GM21737 (cell line): ENCODE measurements around the gene BRD9.
"Not testable (repeated sequence)": the region's sequence is repeated elsewhere in the genome, so short reads cannot be mapped to it uniquely, and the experiment has no call there.

Experiments used
- ATAC-seq: cut with Tn5 transposase; IDR thresholded peaks from one replicate; pipeline ENCODE4 v1.9.1; 2021; ENCODE audit warnings: mild to moderate bottlenecking, moderate library complexity; ENCODE audit not compliant: unreplicated experiment

Gene BRD9

DNA sequence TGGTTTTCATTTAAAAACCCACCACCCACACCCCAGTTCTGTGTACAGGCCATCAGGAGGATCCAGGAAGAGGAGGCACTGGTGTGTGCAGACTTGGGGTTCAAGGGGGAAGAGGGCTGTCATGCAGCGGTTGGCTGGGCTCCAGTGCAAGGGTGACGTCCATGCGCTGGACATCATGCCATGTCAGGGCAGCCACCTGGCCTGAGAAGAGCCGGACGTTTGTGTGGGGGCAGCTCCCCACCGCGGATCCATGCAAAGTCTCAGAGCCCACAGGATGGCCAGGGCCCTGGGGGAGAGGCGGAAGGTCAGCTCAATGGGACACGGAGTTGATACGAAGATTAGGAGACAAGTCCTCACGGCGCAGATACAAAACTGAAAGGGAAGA is 11.1 kb downstream of the BRD9 start:
- ATAC-seq: no peak

DNA sequence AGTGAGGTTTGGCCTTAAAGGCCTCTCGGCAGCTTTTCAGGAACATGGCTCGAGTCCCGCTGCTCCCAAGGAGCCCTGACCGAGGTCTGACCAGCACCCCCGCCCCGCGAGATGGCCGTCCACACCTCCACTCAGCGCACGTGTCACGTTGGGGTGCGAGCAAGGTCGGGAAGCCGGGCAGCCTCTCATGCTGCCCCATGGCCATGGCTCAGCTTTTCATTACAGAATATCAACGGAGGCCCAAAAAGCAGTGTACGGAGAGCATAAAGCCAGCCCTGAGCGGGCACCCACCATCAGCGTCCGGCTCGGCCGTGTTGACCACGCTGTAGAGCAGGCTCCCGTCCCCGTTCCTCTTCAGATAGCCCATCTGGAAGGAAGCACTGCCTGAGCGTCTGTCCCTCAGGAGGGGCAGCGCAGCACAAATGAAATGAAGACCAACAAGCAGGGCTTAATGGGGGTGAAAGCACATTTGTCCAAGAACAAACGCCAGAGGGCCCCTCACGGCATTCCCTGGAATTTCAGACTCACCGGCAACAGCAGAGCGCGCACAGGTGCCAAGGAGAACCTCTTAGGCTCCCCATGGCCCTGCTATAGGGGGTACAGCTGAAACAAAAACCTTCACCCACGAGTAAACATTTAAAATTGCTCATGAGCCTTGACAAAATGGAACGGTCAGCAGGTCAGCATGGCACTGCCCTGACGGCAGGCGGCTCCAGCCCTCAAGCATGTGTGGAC is 11.6 kb downstream of the BRD9 start:
- no peak for ATAC-seq

DNA sequence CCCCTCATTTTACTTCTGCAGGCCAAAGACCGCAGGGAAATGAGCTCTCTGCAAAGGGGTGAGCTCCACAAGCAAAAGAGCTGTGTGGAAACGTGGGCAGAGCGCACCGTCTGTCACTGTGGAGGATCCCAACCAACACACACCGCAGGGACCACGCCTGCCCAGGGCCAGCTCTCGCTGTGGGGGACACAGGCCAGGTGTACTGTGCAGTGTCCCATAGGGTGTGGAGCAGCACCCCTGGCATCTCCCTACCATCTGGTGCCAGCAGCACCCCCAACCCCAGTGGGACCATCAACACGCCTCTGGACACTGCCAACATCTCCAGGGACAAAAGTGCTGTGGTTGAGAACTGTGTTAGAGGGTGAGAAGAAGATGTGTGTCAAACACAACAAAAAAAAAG is 13.9 kb downstream of the BRD9 start:
- ATAC-seq: not testable (repeated sequence)

DNA sequence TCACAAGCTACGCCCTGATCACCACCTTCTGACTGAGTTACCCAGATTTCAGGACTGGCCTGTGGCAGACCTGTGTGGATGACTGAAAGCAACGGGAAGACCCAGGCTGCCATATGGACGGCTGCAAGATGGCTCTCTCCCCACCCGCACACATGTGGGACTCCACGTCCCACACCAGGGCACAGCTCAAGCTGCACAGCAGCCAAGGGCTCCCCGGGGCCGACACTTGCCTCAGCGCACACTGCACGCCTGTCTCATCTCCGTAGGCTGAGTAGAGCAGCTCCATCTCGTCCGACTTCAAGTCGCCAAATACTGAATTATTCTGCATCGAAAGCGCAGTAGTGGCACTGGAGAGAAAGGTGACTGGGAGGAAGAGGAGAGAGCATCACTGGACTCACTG is 14.5 kb downstream of the BRD9 start:
- ATAC-seq: no peak

DNA sequence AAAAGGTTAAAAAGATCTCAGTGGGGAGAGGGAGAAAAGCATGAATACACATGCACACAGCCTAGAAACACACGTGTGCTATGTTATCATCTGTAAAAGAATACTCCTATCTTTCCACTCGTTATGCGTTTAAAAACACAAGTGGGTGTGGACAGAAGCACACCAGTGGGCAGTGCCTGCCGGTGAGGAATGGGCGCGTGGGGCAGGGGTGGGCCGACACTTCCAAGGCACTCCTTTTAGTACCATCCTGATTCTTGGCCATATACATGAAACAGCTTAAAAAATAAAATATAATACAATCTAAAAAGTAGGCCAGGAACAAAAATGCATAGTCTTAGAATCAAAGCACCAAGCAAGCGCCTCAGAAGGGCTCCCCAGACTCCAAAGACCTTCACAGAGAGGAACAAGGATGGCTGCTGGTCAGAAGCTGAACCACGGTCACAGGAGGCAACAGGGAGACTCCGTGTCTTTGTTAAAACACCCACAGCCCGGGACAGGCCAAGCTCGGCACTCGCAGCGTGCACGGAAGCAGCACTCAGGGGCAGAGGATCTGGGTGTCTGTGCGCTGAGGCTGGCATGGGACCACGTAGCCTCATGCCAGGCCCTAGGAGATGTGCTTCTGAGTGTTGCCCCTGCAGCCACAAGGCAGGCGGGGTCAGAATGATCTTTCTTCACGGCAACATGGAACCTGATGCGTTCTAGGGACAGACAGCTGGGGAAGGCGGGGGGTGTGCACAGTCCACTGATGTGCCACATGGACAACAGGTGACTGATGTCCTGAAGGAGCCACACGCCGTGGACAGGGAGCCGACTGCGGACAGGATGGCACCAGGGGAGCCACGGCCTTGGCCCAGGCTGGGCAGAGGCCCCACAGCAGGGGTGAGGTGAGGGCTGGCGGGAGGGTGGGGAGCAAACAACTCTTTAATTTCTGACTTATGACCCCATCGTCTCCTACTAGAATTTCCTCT is 15.9 kb downstream of the BRD9 start:
- ATAC-seq: no peak

DNA sequence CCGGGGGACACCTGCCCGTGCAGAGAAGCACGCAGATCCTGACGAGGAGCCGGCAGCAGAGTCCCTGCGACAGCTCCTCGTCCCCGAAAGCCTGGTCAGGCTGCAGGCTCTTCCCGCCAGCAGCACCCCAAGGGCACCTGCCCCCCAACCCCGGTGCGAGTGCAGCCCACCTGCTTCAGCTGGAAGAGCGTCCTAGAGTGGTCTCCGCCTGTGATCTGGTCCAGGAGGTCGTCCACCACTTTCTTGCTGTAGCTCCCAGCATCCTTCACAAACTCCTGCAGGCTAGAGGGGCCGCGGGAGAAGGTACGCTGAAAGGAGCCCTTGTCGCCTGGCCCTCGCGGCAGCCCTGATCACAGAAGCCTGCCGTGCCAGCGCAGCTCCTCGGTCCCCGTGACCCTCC is 16.7 kb downstream of the BRD9 start:
- no peak for ATAC-seq

DNA sequence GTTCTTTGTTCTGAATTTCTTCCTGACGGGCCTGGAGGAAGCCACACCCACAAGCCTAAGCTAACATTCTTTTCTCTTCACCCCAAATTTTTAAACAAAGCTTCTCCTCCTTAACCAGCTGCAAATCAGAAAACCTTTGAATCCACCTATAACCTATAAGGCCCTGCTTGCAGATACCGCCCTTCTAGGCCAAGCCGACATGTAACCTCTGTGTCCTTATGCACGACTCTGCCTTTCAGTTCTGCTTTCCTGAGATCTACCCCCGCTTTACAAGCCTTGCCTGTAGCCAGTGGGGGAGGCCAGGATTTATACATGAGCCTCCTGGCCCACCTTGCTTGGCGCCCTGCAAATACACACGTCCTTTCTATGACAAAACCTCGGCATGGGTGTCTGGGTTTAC is 19.3 kb downstream of the BRD9 start:
- no peak for ATAC-seq

DNA sequence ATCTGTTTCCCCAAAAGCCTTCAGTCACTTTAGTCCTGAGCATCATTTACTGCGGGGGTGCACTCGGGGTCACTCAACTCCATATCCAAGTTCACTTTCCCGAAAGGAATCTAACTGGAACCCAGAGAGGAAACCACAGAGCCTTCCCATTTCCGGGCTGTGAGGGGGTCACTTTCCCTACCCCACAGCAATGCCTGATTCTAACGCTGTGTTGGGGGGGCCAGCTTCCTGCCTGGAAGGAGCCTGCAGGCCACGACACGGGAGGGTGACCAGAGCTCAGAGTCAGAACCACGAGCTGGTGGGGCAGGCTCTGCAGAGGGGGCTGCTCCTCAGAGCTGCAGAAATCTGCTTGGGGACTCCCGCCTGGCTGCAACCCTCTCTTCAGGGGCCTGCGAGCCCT is 20.3 kb downstream of the BRD9 start:
- ATAC-seq: no peak

DNA sequence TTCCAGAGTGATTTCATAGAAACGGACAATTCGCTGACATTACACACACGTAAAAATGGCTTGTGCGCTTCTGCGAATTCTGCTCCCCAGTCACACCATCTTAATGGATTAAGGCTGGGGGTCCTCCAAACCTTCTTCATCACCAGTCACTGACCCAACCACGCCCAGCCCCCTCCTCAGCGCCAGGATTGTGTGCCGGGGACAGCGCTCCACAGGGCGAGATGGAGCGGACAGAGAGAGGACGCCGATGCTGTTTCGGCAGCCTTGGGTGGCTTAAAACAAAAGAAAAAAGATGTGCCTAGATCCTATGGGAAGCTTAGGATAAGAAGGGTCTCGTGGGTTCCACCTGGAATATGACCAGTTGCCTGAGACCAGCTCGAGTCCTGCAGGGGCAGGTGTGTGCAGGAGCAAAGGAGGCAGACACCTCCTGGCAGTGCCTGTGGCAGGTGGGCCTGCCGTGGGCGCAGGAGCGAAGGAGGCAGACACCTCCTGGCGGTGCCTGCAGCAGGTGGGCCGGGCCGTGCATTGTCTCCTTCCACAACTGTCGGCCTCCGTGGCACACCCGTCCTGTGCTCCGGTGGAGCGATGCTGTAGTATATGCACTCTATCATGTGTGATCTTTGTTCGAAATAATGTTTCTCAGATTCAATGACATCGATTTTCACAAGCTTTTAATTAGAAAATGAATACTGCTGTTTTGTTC is 20.9 kb downstream of the BRD9 start:
- ATAC-seq: no peak

DNA sequence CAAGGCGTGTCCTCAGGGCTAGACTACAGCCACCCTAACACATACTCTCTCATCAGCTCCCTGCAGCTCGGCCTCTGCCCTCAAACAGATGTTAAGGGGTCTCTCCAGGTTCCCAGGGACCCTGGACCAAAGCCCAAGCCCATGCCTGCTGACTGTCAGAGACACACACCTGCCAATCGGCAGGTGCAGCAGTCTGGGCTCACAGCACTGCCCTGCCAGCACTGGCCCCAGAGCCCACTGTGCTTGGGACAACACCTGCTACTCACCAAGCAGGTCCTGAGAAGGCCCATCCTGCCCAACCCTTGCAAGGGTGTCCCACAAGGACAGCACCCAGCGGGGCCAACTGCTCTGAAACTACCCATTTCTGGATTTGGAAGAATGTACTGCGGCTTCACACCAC is 21.6 kb downstream of the BRD9 start:
- ATAC-seq: no peak

DNA sequence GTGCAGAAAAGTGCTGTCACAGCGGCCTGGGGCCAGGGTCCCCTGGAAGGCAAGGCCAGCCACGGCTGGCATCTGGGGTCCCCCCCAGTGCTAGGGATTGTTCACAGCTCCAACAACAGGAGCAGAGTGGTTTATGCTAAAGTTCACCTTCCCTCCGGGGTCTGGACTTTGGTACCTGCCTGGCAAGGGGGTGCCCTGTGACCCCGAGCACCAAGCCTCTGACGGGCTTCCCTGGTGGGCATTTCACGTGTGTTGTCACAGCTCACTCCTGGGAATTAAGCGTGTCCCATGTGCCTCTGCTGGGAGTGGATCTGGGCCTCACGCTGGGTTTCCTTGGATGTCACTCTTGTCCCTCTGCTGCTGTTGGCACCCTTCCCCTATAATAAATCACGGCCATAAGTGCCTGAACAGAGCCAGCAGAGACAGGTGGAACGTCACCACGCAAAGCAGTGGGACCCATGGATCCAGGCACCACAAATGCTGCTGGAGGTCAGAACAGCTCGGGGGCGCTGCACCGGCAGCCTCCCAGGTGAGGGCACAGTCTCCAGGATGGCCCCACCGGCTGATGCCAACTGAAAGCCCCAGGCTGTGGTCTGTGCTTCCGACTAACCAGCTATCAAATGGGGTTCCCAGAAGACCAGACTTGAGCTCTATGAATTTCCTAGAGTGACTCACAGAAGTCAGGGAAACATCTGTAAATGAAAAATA is 24.0 kb downstream of the BRD9 start:
- no peak for ATAC-seq

DNA sequence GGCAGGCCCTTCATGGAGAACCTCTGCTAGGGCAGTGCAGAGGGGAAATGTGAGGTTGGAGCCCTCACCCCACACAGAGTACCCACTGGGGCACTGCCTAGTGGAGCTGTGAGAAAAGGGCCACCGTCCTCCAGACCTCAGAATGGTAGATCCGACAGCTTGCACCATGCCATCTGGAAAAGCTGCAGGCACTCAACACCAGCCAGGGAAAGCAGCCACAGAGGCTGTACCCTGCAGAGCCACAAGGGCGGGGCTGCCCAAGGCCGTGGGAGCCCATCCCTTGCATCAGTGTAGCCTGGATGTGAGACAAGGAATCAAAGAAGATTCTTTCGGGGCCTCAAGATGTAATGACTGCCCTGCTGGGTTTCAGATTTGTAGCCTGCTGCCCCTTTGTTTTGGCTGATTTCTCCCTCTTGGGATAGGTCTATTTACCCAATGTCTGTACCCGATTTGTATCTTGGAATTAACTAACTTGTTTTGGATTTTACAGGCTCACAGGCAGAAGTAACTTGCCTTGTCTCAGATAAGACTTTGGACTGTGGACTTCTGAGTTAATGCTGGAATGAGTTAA is 25.2 kb downstream of the BRD9 start:
- no peak for ATAC-seq

DNA sequence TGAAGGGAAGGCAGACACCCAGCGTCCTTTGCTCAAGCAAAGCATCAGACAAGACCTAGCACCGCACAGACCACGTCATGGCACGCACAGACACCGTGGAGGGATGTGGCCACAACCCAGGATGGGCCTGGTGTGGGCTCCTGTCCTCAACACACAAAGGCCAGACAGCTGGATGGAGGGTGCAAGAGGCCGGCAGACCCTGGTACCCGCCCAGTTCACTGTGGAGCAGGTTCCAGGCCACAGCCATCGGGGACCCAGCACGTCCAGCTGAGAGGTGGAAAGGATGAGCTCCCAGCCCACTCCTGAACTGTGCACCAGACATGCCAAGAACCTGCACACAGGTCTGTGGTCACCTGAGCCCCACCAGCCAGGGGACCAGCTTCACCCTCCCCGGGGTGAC is 26.8 kb downstream of the BRD9 start:
- no peak for ATAC-seq

DNA sequence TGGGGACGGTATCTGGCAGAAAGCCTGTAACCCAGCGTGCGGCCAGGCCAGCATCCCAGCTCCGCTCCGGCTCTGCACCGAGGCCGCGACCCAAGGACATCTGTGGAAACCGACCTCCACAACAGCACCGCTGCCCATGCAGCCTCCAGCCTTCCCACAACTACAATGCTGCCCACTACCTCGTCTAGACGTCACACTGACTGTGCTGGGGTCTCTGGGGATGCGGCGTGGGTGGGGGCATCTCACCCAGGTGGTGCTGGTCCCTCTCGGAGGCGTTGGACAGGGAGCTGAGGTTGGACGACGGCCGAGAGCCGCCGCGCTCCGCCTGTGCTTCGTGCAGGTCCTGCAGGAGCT is 27.5 kb downstream of the BRD9 start:
- ATAC-seq: no peak

DNA sequence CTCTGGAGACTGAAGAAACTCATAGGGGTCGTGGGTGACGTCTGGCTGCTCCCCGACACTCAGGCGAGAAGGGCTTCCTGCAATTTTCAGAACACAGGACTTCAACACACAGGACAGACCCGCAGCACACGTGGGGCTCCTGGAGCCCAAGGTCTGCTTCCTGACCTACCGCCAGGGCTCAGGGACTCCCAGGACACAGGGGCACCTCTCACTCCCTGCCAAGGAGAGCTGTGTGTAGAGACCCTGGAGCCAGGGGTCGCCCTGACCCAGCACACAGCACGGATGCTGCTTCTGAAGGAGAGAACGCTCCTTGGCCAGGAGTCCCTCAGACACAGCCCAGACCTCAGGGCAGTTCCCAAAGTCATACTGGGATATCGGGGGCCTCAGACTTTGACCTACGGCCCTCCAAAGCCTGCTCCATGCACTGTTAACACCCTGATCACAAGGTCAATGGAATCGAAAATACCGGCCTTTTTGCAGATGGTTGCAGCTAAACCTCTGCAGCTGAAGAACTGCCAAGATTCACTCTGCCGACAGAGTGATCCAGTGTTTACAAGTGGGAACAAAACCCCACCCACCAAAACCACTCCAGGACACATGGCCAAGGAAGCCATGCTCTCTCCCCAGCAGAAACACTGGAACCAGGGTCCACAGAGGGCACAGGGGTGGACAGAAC is 28.0 kb downstream of the BRD9 start:
- ATAC-seq: no peak

DNA sequence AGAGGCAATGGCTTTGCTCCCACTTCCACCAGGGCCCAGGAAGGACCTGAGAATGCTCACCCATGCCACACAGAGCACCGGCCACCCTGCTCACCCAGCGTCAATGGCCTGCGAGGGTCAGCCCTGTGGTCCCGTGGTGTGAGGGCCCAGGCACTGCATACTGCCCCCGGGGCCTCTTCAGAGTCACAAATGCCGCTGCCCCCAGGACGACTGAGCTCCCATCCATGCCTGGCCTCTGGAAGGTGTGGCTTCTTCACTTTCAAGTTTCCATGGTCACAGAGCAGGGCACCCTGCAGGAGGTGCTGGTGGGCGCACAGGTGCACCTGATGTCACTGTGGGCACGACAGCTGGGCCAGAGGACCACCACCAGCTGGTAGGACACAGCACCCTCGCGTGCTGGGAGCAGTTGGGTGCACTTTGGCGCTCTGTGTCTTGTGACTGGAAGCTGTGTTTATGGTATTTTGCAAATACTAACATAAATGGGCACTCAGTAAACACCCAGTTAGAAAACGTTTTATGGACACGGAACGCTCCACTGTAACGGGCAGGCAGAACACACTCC is 29.3 kb downstream of the BRD9 start:
- ATAC-seq: no peak

DNA sequence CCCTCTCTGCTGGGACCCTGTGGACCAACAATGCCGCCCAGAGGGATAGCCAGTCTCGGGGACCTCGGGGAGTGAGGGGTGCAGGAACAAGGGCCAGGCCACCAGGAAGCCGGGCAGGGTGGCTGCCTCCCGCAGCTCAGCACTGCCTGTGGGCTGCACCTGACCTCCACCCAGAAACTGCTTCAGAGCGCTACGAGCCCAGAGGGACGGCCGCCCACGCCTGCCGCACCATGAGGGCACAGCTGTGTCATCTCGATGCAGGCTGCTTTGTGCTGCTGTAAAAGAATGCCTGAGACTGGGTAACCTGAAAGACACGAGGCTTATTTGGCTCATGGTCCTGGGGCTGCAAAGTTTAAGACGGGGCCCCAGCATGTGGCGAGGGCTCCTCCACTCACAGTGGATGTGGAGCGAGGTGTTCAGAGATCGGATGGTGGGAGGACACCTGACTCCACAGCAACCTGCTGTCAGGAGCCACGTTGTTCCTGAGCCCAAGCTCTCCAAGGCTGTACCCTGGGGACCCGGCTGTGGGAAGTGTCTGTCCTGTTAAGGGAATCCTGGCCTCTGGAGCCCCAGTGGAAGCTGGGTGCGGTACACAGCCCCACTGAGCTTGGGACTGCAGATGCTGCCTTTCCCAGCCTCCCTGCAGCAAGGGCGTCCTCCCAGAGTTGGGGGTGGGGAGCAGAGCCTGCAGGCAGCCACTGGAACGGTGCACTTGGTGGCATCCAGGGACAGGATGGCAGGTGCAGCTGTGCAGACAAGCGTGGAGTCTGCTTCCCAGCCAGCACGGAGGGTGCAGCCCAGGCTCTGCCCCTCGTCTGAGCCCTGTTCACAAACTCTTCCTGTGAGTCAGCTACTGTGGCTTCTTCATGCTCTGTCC is 30.0 kb downstream of the BRD9 start:
- ATAC-seq: no peak

DNA sequence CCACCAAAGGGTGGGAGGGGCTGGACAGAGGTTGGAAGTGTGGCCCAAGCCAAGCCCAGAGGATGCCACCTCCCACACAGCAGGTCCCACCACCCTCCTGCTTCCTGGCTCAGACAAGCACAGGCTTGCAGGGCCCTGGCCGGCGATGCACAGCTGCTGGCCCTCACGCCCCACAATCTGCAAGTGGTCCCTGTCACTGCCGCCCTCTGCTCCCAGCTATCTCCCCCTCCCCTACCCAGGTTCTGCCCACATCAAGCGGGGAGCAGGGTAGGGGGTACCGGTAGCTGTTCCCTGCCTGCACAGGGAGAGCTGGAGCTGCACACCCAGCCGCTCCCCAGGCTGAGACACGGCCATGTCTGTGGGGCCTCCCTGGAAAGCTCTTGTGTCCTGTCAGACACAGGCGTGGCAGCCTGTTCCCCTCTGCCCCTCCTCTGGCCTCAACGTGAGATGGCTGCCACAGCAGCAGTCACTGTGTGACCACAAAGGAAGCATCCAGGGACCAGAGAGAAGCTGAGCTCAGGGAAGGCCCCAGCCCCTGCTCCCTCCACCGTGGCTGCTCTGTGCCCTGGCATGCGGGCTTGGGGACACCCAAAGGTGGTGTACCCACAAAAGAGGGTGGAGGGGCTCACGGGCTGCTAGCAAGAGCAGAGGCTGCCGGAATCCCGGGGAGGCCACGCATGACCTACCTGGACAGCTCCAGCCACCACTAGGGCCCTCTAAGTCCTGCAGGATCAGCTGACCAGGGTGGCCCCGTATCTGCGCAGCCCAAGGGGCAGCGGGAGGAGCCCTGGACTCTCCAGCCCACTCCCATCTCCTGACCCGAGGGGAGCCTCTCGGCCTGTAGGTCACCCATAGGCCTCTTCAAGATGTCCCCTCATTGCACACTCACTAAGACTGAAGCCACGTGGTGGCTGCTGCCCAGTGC is 30.9 kb downstream of the BRD9 start:
- ATAC-seq: no peak
